GM21515 (cell line): ENCODE measurements around the gene ARID4B.
"Not testable (repeated sequence)": the region's sequence is repeated elsewhere in the genome, so short reads cannot be mapped to it uniquely, and the experiment has no call there.

Experiments used
- ATAC-seq: cut with Tn5 transposase; IDR thresholded peaks from one replicate; pipeline ENCODE4 v1.9.1; 2021; ENCODE audit not compliant: unreplicated experiment

The ARID4B gene

DNA sequence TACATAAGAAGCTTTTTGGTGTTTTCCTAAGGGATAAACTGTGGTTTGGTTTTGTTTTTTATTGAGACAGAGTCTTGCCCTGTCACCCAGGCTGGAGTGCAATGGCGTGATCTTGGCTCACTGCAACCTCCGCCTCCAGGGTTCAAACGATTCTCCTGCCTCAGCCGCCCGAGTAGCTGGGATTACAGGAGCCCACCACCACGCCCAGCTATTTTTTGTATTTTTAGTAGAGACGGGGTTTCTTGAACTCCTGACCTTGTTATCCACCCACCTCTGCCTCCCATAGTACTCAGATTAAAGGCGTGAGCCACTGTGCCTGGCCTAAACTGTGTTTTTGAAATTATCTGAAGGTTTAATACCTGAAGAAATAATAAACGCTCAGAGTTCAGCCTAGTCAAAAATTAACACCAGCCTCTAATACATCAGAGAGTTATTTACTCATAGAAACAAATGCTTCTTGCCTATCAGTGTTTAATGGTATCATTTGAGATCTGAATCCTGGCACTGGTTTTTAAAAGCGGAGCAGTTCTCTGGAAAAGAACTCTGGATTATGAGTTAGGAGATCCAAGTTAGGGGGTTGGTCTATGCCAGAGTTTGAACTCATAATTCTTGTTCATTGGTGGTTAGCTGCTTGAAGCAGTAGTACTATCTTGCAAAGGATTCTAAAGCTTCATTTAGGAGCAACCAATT is 28.7 kb downstream of the ARID4B start:
- no peak for ATAC-seq

DNA sequence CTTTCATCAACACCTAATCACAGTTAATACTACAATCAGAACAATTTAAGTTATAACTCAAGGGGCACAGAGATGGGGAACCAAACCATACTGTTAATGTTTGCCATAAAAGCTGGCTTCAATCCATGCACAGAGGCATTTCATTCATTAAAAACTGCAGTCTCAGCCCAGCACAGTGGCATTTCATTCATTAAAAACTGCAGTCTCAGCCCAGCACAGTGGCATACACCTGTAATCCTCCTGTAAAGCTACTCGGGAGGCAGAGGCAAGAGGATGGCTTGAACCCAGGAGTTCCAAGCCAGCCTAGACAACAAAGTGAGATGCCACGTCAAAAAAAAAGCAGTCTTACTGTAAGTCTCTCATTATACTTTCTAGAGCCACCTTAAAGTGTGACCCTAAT is 29.2 kb downstream of the ARID4B start:
- no peak for ATAC-seq

DNA sequence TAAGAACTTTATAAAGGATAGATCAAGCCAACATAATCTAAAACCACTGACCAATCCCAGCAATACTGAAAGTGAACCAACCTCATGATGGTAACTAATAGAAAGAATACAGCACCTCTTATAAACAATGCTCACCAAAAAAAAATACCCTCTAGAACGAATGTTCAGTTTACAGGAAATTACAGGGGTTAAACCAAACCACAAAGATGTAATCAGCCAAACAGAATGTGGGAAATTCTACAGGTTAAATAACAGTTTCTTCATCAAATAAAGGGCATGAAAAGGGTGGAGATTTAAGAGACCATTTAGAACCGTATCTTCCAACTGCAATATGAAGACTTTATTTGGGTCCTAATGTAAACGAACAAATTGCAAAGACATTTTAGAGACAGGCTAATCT is 30.4 kb downstream of the ARID4B start:
- ATAC-seq = no peak

DNA sequence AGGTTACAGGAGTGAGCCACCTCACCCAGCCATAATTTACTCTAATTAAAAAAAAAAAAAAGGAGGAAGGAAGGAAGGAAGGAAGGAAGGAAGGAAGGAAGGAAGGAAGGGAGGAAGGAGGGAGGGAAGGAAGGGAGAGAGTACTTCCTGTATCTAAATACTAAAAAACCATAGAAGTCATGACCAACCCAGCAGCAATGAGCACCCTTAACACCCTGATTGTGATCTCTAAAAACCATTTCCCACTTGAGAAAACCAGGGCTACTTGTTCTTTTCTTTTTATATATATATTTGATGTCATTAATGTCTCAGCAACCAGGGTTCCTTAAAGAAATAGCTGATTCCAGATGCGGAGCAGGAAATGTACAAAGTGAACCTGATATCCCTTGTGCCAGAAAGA is 31.2 kb downstream of the ARID4B start:
- no peak for ATAC-seq

DNA sequence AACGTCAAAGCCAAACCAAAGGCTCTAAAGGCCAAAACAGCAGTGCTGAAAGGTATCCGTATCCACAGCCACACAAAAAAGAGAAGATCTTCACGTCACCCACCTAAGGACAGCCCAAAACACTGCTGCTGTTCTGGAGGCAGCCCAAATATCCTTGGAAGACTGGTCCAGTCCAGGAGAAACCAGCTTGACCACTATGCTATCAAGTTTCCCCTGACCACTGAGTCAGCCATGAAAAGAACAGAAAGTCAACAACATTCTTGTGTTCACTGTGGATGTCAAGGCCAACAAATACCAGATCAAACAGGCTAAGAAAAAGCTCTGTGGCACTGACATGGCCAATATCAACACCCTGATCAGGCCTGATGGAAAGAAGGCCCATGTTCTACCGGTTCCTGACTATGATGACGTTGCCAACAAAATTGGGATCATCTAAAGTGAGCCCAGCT is 32.1 kb downstream of the ARID4B start:
- ATAC-seq = no peak

DNA sequence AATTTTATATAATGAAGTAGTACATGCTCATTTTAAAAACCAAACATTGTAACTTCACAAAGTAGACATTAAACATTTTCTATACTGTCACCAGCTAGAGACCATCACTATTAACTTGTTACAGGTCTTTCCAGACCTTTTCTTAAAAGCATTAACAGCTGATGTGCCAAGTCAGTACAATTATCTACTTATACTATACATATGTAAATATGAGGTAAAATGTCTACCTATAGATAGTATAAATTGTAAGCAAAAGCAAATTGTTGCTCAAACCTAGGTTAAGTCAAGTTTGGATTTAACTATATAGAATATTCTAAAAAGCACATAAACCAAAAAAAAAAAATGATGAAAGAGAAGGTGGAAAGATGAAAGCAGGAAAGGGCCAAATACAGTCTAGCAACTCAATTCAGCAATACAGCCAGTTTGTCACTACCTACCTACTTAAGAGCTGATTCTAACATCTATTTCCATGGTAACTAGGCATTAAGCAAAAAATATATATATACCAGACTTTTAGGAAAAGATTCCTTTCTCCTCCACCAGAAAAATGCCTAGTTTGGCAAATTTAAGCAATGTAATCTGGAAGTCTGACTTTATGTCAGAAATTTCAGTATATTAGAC is 34.5 kb downstream of the ARID4B start:
- no peak for ATAC-seq

DNA sequence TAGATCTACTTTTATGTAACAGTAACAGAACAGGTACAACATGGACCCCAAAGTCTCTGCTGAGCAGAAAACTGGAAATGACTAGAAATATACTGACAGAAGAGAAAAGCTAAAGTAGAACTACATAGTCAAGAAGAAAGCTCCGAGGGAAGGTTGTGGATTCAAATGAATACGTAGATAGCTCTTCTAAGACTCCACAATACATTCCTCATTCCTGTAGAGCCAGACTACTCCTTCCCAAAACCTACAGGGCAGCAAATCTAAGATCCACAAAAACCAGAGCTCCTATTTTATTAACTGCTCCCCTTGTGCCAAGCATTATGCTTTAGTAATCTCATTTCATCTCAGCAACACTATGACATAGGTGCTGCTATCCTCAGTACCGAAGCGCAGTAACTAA is 35.2 kb downstream of the ARID4B start:
- ATAC-seq = no peak

DNA sequence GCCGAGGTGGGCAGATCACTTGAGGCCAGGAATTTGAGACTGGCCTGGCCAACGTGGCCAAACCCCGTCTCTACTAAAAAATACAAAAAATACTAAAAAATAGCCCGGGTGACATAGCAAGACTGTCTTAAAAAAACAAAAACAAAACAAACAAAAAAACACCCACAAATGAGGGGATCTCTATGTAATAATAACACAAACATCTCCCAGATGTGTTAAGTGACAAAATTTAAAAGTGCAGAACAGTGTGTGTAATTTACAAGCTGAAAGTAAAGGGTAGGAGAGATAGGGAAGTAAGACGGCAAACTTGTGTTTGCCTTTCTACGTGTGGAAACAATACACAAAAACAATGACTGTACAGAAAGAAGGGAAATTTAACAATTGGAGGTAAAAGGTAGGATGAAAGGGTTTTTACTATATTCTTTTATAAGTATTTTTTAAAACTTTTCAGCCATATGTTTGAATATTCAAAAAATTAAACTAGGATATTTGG is 36.3 kb downstream of the ARID4B start:
- no peak for ATAC-seq

DNA sequence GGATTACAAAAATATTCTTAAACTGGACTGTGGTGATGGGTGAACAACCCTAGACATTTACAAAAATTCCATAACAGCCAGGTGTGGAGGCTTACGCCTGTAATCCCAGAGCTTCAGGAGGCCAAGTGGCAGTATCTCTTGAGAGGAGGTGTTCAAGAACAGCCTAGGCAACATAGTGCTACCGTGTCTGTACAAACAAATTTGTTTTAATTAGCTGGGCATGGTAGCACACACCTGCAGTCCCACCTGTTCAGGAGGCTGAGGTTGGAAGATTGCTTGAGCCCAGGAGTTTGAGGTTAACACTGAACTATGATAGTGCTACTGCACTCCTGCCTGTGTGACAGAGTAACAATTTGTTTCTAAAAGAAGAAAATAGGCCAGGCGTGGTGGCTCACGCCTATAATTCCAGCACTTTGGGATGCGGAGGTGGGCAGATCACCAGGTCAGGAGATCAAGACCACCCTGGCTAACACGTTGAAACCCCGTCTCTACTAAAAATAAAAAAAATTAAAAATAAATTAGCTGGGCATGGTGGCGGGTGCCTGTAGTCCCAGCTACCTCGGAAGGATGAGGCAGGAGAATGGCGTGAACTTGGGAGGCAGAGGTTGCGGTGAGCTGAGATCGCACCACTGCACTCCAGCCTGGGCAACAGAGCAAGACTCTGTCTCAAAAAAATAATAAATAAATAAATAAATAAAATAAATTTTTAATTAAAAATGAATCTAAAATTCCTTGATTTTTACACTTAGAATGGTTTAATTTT is 37.1 kb downstream of the ARID4B start:
- ATAC-seq = no peak

DNA sequence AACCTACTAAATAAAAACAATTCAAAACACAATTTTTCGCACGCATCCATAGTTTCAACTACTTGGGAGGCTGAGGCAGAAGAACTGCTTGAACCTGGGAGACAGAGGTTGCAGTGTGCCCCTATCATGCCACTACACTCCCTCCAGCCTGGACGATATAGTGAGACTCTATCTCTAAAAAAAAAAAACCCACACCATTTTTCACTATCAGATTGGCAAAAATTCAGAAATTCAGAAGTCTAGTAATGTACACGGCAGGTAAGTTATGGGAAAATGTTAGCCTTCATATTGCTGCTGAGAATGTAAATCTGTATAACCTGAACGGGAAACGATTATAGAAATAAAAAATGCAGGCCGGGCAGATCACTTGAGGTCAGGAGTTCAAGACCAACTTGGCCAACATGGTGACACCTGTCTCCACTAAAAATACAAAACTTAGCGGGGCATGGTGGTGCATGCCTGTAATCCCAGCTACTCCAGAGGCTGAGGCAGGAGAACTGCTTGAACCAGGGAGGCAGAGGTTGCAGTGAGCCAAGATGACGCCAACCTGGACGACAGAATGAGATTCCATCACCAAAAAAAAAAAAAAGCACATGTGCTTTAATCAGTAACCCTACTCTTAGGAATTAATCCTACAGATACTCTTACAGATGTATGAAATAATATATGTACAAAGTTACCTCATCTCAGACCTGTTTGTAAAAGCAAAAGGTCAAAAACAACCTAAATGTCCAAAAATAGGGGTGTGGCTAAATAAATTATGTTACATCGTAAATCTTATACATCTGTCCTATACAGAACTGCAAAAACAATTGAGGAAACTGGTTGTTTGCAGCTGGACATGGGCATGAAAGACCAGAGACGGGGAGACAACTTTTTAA is 37.9 kb downstream of the ARID4B start:
- ATAC-seq = no peak

DNA sequence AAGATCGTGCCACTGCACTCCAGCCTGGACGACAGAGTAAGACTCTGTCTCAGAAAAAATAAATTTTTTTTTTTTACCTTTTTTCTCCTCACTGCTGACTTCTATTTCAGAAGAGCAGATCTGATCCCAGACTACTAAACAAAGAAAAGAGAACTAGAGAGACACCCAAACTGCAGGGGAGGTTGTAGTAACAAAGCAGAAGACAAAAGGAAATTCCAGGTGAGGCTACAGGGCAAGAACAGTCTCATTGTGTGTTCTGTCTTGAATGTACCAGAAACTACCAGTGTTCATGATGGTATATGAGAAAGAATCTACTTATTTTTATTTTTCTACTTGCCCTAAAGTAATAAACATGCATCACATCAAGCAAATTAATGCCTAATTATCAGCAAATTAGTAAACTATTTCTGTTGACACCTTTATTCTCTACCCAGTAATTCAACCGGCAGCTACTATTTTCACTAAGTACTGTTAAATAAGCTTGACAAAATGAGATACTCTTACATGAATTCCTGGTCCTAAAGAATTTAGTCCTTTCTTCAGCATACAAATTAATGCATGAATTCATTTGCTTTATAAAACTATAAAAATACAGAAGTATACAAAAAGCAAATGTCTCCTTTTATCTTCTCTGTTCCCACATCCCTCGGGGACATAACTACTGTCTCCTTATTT is 40.6 kb downstream of the ARID4B start:
- no peak for ATAC-seq

DNA sequence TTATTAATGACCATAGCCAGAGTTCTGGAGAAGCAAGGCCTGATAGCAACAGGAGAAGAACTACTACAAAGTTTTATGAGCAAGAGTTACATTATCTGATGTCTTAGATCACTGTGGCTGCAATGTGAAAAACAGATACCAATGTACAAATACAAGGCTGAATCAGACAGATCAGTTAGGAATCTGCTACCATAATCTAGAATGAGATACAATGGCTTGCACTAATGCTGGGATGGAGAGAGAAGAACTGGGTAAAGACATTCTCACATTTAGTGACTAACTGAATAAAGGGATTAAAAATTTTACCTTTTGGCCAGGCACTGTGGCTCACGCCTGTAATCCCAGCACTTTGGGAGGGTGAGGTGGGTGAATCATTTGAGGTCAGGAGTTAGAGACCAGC is 41.3 kb downstream of the ARID4B start:
- no peak for ATAC-seq

DNA sequence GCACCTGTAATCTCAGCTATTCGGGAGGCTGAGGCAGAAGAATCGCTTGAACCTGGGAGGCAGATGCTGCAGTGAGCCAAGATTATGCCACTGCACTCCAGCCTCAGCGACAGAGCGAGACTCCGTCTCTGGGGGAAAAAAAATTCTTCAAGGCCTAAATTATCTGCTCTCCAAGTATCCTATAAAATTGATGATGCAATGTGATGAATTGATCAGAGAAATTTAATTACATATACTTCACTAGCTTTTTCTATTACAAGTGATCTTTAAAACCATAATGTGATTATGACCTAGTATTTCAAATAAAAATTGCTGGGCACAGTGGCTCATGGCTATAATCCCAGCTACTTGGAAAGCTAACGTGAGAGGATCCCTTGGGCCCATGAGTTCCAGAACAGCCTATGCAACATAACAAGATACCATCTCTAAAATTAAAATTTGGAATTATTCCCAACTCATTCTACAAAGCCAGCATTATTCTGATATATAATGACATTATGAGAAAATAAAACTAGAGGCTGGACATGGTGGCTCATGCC is 43.7 kb downstream of the ARID4B start:
- no peak for ATAC-seq

DNA sequence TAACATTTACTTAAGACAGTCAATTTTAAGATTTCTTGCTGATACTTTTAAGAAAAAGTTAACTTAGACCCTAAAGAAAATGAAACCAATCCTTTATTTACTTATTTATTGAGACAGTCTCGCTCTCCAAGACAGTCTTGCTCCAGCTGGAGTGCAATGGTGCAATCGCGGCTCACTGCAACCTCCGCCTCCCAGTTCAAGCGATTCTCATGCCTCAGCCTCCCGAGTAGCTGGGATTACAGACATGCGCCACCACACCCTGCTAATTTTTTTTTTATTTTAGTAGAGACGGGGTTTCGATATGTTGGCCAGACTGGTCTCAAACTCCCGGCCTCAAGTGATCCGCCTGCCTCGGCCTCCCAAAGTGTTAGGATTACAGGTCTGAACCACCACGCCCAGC is 44.3 kb downstream of the ARID4B start:
- not testable (repeated sequence) for ATAC-seq

DNA sequence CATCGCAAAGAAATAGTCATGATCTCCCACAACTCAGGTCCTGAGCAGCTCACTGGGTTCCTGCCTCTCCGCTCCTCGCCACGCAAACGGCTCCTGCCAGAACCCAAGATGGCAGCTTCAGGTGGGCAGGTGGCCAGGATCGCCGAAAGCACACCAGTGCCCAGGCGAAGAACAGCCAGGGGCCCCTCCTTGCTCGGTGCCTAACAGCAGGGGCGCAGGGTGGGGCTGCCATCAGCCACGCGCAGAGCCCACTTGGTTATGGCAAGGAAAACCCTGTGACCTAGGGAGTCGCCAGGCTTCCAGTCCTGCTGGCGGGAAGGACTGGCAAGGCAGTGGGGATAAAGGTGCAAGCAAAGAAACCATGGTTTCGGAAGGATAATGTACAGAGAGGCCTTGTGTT is 47.5 kb downstream of the ARID4B start:
- no peak for ATAC-seq

DNA sequence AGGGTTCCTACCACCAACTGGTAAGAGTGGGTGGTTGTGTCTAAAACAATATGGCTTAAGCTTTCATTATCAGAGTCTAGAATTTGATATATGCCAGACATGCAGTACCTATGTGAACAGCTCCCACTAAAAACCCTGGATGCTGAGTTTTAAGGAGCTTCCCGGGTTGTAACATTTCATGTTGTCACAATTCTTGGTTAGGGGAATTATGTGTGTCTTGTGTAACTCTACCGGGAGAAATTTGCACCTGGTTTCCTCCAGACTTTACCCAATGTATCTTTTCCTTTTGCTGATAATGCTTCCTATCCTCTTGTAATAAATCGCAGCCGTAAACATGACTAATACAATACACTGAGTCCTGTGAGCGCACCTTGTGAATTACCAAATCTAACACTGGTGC is 48.3 kb downstream of the ARID4B start:
- ATAC-seq = no peak

DNA sequence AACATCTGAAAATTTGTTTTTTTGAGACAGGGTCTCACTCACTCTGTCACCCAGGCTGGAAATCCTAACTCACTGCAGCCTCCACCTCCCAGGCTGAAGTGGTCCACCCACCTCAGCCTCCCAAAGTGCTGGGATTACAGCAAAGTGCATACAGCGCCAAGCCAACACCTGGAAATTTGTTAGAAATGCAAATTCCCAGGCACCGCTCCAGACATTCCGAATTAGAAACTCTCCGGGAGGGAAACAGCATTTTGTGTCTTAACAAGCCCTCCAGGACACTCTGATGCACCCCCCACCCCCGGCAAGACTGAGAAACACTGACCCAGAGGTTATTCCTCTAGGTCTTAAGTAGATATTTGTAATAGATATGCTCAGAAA is 49.1 kb downstream of the ARID4B start:
- no peak for ATAC-seq

DNA sequence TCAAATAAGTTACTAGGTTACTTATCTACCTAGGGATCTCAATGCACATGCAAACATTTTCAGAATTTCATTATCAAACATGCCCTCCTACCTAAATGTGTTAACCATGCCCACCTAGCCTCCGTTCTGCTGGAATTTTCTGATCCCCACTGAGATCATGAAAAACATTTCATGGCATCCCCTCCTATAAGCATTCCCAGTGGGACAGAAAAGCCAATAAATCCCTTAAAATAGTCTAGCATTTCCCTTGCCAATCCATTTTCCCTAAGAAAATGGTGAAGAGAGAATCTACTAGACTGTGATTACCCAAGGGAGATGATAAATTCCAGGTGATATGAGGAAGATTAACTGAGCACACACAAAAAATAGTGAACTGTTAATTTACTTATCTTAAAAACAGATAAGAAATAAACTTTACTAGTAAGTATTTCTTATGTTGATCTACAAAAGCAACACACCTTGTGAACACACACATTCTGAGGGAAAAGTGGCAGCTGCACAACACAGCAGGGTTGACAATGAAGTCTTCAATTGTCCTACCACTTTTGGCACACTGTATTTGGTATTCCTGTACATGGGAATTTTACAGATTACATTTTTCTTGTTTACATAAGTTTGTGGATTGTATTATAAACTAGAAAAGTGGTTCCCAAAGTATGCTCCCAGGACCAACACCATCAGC is 49.6 kb downstream of the ARID4B start:
- ATAC-seq = no peak

DNA sequence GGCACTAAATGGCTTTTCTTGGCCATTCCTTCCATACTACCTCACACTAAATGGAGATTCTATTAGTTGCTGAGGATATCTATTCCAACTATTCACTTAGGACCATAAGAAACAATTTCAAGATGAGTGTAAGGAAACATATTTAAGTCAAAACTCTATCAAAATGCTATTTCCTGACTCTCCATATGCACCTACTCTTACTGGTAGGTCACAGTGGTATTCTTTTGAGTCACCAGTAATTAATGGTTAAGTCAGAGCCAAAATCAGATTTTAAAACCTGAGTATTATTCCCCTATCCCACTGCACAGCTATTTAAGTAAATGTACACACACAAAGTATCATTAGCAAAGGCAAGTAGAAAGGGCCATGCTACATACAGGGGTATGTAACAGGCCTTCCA is 50.3 kb downstream of the ARID4B start:
- no peak for ATAC-seq

DNA sequence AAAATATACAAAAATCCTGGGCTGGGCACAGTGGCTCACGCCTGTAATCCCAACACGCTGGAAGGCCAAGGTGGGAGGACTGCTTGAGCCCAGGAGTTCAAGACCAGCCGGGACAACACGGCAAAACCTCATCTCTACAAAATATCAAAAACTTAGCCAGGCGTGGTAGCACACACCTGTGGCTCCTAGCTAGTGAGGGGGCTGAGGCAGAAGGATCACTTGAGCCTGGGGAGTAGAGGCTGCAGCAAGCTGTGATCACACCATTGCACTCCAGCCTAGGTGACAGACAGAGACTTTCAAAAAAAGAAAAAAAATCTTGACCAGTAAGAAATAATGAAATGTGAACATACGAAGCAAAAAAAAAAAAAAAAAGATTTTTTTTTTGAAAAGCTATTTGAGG is 52.1 kb downstream of the ARID4B start:
- ATAC-seq = no peak
